Kidney (tissue), 14 donors: ENCODE data around the gene ADGRL1. TPM values are rescaled to one million over a fixed set of nuclear protein-coding genes. Genes with fewer than 3 reads are reported as not detected.

ENCODE experiments used
- DNase-seq, 5 donors: peaks; one replicate each; pipeline ENCODE4 v3.0.0-alpha.2; 2013 to 2020
- FAIRE-seq: peaks from 2 replicates; lab custom pipeline; 2012; peaks lifted over from hg19 to GRCh38; lab: Jason Lieb, UNC
- H3K27ac ChIP-seq, 2 donors: one replicate each; pipeline ENCODE4 v1.7.0; 2013; ENCODE audit warnings: low read depth in 2 of 2, low read length in 2 of 2, inconsistent platforms in 1 of 2
- H3K27me3 ChIP-seq: one replicate; pipeline ENCODE4 v1.7.1; 2013; ENCODE audit warnings: low read length, inconsistent platforms; ENCODE audit not compliant: control insufficient read depth, insufficient read depth
- H3K36me3 ChIP-seq, 3 donors: one replicate each; pipeline versions ENCODE4 v1.7.0 to v1.7.1; 2013; ENCODE audit warnings: low read length in 3 of 3, control low read depth in 1 of 3, inconsistent platforms in 1 of 3; ENCODE audit not compliant: insufficient read depth in 3 of 3, control insufficient read depth in 2 of 3
- H3K4me1 ChIP-seq, 3 donors: one replicate each; pipeline versions ENCODE4 v1.7.0 to v1.7.1; 2013; ENCODE audit warnings: low read length in 3 of 3, inconsistent platforms in 1 of 3, low read depth in 1 of 3; ENCODE audit not compliant: control insufficient read depth in 2 of 3, insufficient read depth in 2 of 3
- H3K4me3 ChIP-seq, 3 donors: one replicate each; pipeline versions ENCODE4 v1.7.0 to v1.8.1; 2013; ENCODE audit warnings: low read length in 3 of 3, control low read depth in 1 of 3, inconsistent platforms in 1 of 3
- H3K9ac ChIP-seq, 3 donors: one replicate each; pipeline versions ENCODE4 v1.7.0 to v1.7.1; 2013; ENCODE audit warnings: low read length in 3 of 3, control low read depth in 1 of 3, inconsistent platforms in 1 of 3
- H3K9me3 ChIP-seq, 3 donors: one replicate each; pipeline versions ENCODE4 v1.7.0 to v1.7.1; 2013; ENCODE audit warnings: low read length in 3 of 3, control low read depth in 1 of 3, inconsistent platforms in 1 of 3; ENCODE audit not compliant: control insufficient read depth in 2 of 3, insufficient read depth in 1 of 3
- intact Hi-C: fragments of 100-400 bp; cut with DNase I; formaldehyde crosslinking; loops from one replicate; pipeline ENCODE4 v1.11.1; 2022
- polyA plus RNA-seq: library from polyadenylated mRNA; stranded (reverse); fragments of 350-450 nt; fragmentation: Illumina TruSeq; extraction: RNeasy Lipid Tissue Mini Kit (QIAGEN cat#74804); gene quantifications from one replicate; pipeline ENCODE4 v1.2.3, GENCODE V29; 2014; ENCODE audit warnings: low read depth, low replicate concordance; ENCODE audit not compliant: insufficient read depth
- total RNA-seq: library from RNA; stranded (reverse); fragmentation: NEBNext Ultra II Directional; extraction: Animal tissue kit (Norgen Biotek cat#: 25700); gene quantifications from one replicate; pipeline ENCODE4 v1.2.1, GENCODE V29; 2021
- TF ChIP-seq, protein P1 (sequence below): IDR thresholded peaks from 3 replicates; pipeline ENCODE4 v1.5.1; 2012; ENCODE audit warnings: mild to moderate bottlenecking, moderate library complexity, borderline replicate concordance; ENCODE audit not compliant: insufficient read depth; ENCODE audit errors: extremely low read depth
- donor health status: control.
- donor health status: control.
- donor health status: control.
- donor health status: control.
- donor health status: control.
- donor health status: DM: yes; HTN: yes; CAD: no.
- donor health status: Normal renal cell carcinoma (clear cell type).

ADGRL1 gene
- total and polyA plus RNA-seq, 2 donors from 2014 or later = 6.3 to 30.2 TPM

DNA sequence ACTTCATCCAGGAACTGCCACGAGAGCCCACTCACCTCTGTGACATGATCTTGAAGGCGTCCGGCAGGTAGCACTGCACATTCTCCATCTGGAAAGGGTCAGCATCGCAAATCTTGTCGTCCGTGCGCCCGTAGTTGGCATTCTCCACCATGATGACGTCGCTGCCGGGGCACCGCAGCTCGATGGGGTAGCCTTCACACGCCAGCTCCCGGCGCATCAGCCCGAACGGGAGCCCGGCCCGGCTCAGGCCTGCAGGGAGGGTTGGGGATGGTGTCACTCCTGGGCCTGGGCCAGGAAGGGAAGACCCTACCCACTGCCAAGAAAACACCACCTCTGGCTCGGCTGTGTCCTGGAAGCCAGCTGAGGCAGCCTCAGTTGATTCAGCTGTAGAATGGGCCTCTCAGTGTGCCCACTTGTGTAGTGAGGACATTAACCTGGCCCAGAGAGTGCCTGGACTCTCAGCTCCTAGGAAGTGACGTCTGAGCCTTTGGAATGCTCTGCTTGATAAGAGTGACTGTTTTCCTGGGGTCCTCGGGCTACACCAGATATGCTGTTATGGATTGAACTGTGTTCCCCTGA lies 28.4 kb downstream of the ADGRL1 start:
- intact Hi-C loops = no loop called here
- DNase-seq (no peak), FAIRE-seq (no peak)
- Histone ChIP-seq H3K9ac (no peak overlapping the region), H3K4me1 (no peaks in the 10 kb centered on the region), H3K36me3 (no peaks in the 10 kb centered on the region), H3K4me3 (no peak overlapping the region), H3K27me3 (no peaks in the 10 kb centered on the region), H3K9me3 (no peaks in the 10 kb centered on the region), H3K27ac (no peak overlapping the region)
- TF ChIP-seq, protein P1, sequence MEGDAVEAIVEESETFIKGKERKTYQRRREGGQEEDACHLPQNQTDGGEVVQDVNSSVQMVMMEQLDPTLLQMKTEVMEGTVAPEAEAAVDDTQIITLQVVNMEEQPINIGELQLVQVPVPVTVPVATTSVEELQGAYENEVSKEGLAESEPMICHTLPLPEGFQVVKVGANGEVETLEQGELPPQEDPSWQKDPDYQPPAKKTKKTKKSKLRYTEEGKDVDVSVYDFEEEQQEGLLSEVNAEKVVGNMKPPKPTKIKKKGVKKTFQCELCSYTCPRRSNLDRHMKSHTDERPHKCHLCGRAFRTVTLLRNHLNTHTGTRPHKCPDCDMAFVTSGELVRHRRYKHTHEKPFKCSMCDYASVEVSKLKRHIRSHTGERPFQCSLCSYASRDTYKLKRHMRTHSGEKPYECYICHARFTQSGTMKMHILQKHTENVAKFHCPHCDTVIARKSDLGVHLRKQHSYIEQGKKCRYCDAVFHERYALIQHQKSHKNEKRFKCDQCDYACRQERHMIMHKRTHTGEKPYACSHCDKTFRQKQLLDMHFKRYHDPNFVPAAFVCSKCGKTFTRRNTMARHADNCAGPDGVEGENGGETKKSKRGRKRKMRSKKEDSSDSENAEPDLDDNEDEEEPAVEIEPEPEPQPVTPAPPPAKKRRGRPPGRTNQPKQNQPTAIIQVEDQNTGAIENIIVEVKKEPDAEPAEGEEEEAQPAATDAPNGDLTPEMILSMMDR = no peak

DNA sequence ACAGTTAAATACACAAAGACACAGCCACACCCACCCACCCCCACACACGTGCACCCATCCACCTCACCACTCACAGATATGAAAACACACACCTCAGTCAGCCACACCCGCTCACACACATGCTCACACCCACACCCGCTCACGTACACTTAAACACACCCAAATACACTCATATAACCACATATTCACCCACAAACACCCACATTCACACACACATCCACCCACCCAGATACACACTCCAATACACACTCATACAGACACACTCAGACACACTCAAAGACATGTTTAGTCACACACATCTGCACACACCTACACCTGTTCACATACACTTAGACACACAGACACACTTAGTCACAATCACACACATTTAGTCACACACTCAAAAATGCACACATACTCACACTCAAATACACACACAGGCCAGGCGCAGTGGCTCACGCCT lies 30.6 kb downstream of the ADGRL1 start:
- intact Hi-C loops = no loop called here
- Histone ChIP-seq H3K9ac (no peak overlapping the region), H3K27me3 (no peaks in the 10 kb centered on the region), H3K27ac (no peak overlapping the region), H3K4me3 (no peak overlapping the region), H3K4me1 (no peaks in the 10 kb centered on the region), H3K9me3 (no peaks in the 10 kb centered on the region), H3K36me3 (peaks cover 0 to 8% (median 0%) of the 10 kb centered on the region in 3 donors)
- DNase-seq (no peak), FAIRE-seq (no peak)
- TF ChIP-seq, protein P1 = no peak

DNA sequence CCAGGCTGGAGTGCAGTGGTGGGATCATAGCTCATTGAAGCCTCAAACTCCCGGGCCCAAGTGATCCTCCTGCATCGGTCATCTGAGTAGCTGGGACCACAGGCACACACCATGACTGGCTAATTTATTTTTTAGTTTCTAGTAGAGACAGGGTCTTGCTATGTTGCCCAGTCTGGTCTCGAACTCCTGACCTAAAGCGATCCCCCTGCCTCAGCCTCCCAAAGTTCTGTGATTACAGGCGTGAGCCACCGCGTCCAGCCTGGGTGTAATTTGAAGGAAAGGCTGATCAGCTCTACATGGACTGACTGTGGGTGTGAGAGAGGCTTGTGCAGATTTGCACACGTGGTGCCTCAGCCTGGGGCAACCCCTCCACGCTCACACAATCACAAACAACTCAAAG lies 31.1 kb downstream of the ADGRL1 start:
- TF ChIP-seq, protein P1 = no peak
- DNase-seq = no peak
- intact Hi-C loops = no loop called here
- peaks cover 0 to 12% (median 2%) of the 10 kb centered on the region in 3 donors for H3K36me3 ChIP-seq
- H3K27ac ChIP-seq = no peak overlapping the region
- no peak overlapping the region for H3K4me3 ChIP-seq
- no peak overlapping the region for H3K9ac ChIP-seq
- no peak for FAIRE-seq
- no peaks in the 10 kb centered on the region for H3K27me3 ChIP-seq
- no peaks in the 10 kb centered on the region for H3K4me1 ChIP-seq
- no peaks in the 10 kb centered on the region for H3K9me3 ChIP-seq

DNA sequence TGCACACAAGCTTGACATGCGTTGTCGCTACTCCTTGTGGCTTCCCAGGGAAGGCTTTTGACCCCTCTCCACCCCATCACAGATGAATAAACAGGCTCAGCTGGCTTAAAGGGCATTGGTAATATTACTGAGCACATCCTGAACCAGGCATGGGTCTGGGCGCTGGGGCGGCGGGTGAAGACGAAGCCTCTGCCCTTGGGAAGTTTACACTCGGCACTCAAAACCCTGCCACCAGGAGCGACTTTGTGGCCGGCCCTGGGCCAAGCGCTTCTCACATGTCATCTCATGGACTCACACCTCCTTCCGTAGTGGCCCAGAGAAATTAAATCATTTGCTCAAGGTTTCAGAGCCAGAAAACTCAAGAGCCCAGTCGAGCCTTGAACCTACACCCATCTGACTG lies 37.0 kb downstream of the ADGRL1 start:
- Histone ChIP-seq H3K27me3 (no peaks in the 10 kb centered on the region), H3K27ac (no peak overlapping the region), H3K4me3 (no peak overlapping the region), H3K9me3 (no peaks in the 10 kb centered on the region), H3K36me3 (peaks cover 2 to 21% (median 2%) of the 10 kb centered on the region in 3 donors), H3K4me1 (no peaks in the 10 kb centered on the region), H3K9ac (no peak overlapping the region)
- peak in 1 of 5 donors; percentile 24 for DNase-seq
- FAIRE-seq = no peak
- TF ChIP-seq, protein P1 = no peak
- intact Hi-C loops = no loop called here
